ENCODE measurements around the gene HDGFL2.

HDGFL2 gene

DNA sequence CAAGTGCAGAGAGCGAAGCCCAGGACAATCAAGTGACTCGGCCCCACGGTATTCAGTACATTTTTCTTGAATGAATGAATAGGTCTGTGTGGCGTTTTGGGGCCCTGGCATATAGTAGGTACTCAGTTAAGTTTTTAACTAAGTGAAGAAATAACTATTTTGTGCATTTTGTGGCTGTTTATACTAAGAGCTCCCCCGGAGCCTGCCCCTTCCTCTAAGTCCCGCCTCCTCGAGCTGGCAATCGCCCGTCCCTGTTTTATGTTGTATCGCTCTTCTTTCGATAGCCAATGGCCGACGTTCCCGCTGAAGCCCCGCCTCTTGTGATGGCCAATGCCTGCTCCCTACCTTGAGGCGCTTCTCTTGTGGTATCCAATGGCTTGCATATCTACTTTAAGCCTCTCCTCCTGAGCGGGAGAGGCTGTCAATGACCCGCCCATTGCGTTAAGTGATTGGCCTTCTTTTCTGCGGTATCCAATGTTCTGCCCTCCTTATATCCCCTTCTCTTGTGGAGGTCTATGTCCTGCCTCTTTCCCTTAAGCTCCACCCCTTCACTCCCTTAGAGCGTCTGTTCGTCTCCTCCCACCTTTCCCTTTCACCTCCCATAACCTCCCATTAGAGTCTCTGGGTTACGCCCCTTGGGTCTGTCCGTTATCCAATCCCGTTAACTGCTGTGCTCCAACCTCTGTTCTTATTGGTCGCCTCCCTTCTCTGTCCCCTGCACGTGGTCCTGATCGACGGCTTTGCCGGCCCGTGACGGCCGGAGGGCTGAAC, 509 bp upstream of the HDGFL2 start:
- H3K9ac ChIP-seq (ENCODE audit: low read depth in 1 of 2, low read length in 2 of 2), result peak overlapping the region; percentile 46 to 80
- peaks cover 10 to 15% of the 10 kb centered on the region in 2 donors for H3K4me1 ChIP-seq (ENCODE audit: control insufficient read depth in 1 of 2, insufficient read depth in 2 of 2, low read length in 2 of 2)

DNA sequence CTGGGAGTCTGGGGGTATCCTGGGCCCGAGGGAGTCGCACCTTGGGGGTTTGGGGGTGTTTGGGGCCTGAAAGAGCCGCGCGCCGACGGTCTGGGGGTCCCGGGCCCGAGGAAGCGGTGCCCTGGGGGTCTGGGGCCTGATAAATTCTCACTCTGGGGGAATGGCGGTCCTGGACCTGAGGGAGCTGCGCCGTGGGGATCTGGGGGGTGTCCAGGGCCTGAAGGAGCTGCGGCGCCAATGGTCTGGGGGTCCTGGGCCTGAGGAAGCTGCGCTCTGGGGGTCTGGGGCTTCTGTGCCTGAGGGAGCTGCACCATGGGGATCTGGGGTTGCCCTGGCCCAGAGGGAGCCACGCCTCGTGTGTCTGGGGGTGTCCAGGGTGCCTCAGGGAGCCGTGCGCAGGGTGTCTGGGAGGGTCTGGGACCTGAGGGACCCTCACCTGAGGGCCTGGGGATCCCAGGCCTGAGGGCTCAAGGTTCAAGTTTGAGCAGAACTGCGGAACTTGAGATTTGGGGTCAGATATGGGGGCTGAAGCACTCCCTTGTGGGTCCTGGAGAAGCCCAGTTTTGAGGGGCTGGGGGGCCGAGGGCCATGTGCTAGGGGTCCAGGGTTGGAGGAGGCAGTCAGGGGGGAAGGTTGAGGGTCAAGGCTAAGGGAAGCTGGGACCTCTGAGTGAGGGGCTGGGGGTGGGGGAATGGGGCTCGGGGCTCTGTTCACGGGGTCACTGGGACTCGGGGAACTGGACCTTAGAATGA, 1.1 kb downstream of the HDGFL2 start:
- Histone ChIP-seq H3K9ac (ENCODE audit: low read depth in 1 of 2, low read length in 2 of 2) (peak overlapping the region; percentile 63 to 71), H3K27ac (ENCODE audit: low read depth, low read length) (no peak overlapping the region), H3K4me3 (ENCODE audit: low read depth in 1 of 2, low read length in 2 of 2) (peak overlapping the region; percentile 64 to 74), H3K4me1 (ENCODE audit: control insufficient read depth in 1 of 2, insufficient read depth in 2 of 2, low read length in 2 of 2) (peaks cover 10 to 15% of the 10 kb centered on the region in 2 donors), H3K27me3 (ENCODE audit: control insufficient read depth in 1 of 2, insufficient read depth in 2 of 2, low read length in 2 of 2) (no peaks in the 10 kb centered on the region), H3K36me3 (ENCODE audit: control insufficient read depth in 1 of 2, insufficient read depth in 2 of 2, low read length in 2 of 2) (peaks cover 9 to 22% of the 10 kb centered on the region in 2 donors), H3K9me3 (ENCODE audit: control insufficient read depth in 1 of 2, low read length in 2 of 2) (no peaks in the 10 kb centered on the region)

More for the DNA sequence above, 509 bp upstream of the HDGFL2 start:
- H3K9me3 ChIP-seq (ENCODE audit: control insufficient read depth in 1 of 2, low read length in 2 of 2), result no peaks in the 10 kb centered on the region
- peak overlapping the region; percentile 83 to 87 for H3K4me3 ChIP-seq (ENCODE audit: low read depth in 1 of 2, low read length in 2 of 2)
- H3K27ac ChIP-seq (ENCODE audit: low read depth, low read length), result peak overlapping the region; percentile 79
- H3K36me3 ChIP-seq (ENCODE audit: control insufficient read depth in 1 of 2, insufficient read depth in 2 of 2, low read length in 2 of 2), result peaks cover 0 to 10% of the 10 kb centered on the region in 2 donors
- no peaks in the 10 kb centered on the region for H3K27me3 ChIP-seq (ENCODE audit: control insufficient read depth in 1 of 2, insufficient read depth in 2 of 2, low read length in 2 of 2)

- no peaks in the 10 kb centered on the region for H3K9me3 ChIP-seq (ENCODE audit: control insufficient read depth in 1 of 2, low read length in 2 of 2)
- H3K4me3 ChIP-seq (ENCODE audit: low read depth in 1 of 2, low read length in 2 of 2), result no peak overlapping the region
- H3K36me3 ChIP-seq (ENCODE audit: control insufficient read depth in 1 of 2, insufficient read depth in 2 of 2, low read length in 2 of 2), result peaks cover 9 to 22% of the 10 kb centered on the region in 2 donors
- no peak overlapping the region for H3K27ac ChIP-seq (ENCODE audit: low read depth, low read length)
- H3K9ac ChIP-seq (ENCODE audit: low read depth in 1 of 2, low read length in 2 of 2), result no peak overlapping the region
- H3K4me1 ChIP-seq (ENCODE audit: control insufficient read depth in 1 of 2, insufficient read depth in 2 of 2, low read length in 2 of 2), result peaks cover 10 to 15% of the 10 kb centered on the region in 2 donors
- H3K27me3 ChIP-seq (ENCODE audit: control insufficient read depth in 1 of 2, insufficient read depth in 2 of 2, low read length in 2 of 2), result no peaks in the 10 kb centered on the region
These were observed 1.8 kb downstream of the HDGFL2 start for GRCh38 chr19:4473763-4474513.

- Histone ChIP-seq H3K4me1 (ENCODE audit: control insufficient read depth in 1 of 2, insufficient read depth in 2 of 2, low read length in 2 of 2) (peaks cover 10 to 15% of the 10 kb centered on the region in 2 donors), H3K9me3 (ENCODE audit: control insufficient read depth in 1 of 2, low read length in 2 of 2) (no peaks in the 10 kb centered on the region), H3K27ac (ENCODE audit: low read depth, low read length) (no peak overlapping the region), H3K27me3 (ENCODE audit: control insufficient read depth in 1 of 2, insufficient read depth in 2 of 2, low read length in 2 of 2) (no peaks in the 10 kb centered on the region), H3K36me3 (ENCODE audit: control insufficient read depth in 1 of 2, insufficient read depth in 2 of 2, low read length in 2 of 2) (peaks cover 9 to 22% of the 10 kb centered on the region in 2 donors), H3K4me3 (ENCODE audit: low read depth in 1 of 2, low read length in 2 of 2) (no peak overlapping the region), H3K9ac (ENCODE audit: low read depth in 1 of 2, low read length in 2 of 2) (no peak overlapping the region)
These were observed 2.5 kb downstream of the HDGFL2 start for GRCh38 chr19:4474514-4475022.

DNA sequence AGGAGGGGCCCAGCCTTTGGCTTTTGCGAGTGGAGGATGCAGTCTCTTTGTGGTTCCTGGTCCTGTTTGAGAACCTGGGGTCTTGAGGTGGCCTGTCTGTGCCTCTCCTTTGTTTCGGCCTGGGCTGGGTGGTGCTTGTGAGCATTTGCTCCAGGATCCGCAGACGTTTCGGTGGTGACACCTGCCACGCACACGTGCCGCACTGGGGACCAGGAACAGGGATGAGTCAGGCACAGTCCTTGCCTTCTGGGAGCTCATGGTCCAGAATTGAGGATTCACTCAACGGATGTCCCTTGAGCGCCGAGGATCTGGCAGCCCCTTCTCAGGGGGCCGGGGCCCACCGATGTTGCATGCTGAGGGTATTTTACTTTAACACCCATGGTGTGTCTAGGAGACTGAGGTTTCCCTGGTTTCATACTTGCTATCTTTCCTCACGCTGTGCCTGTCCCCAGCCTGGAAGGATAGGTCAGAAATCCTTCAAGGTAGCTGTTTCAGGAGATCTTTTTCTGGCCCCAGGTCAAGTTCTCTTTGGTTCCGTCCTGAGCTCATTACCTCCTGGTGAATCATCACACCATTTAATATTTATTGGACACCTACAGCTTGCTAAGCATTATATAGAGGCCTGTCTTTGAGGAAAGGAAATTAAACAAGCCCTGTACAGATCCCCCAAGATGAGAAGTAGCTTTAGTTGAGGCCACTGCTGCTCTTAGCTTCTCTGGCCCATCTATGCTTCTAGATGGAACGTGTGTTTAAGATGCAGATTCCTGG, 5.1 kb downstream of the HDGFL2 start:
- H3K27me3 ChIP-seq (ENCODE audit: control insufficient read depth in 1 of 2, insufficient read depth in 2 of 2, low read length in 2 of 2), result no peaks in the 10 kb centered on the region
- no peak overlapping the region for H3K4me3 ChIP-seq (ENCODE audit: low read depth in 1 of 2, low read length in 2 of 2)
- no peak overlapping the region for H3K27ac ChIP-seq (ENCODE audit: low read depth, low read length)
- no peak overlapping the region for H3K9ac ChIP-seq (ENCODE audit: low read depth in 1 of 2, low read length in 2 of 2)
- peaks cover 10 to 15% of the 10 kb centered on the region in 2 donors for H3K4me1 ChIP-seq (ENCODE audit: control insufficient read depth in 1 of 2, insufficient read depth in 2 of 2, low read length in 2 of 2)
- H3K9me3 ChIP-seq (ENCODE audit: control insufficient read depth in 1 of 2, low read length in 2 of 2), result no peaks in the 10 kb centered on the region
- peaks cover 9 to 22% of the 10 kb centered on the region in 2 donors for H3K36me3 ChIP-seq (ENCODE audit: control insufficient read depth in 1 of 2, insufficient read depth in 2 of 2, low read length in 2 of 2)

- Histone ChIP-seq H3K4me3 (ENCODE audit: low read depth in 1 of 2, low read length in 2 of 2) (no peak overlapping the region), H3K27me3 (ENCODE audit: control insufficient read depth in 1 of 2, insufficient read depth in 2 of 2, low read length in 2 of 2) (no peaks in the 10 kb centered on the region), H3K27ac (ENCODE audit: low read depth, low read length) (no peak overlapping the region), H3K36me3 (ENCODE audit: control insufficient read depth in 1 of 2, insufficient read depth in 2 of 2, low read length in 2 of 2) (peaks cover 9 to 15% of the 10 kb centered on the region in 2 donors), H3K9ac (ENCODE audit: low read depth in 1 of 2, low read length in 2 of 2) (no peak overlapping the region), H3K9me3 (ENCODE audit: control insufficient read depth in 1 of 2, low read length in 2 of 2) (no peaks in the 10 kb centered on the region), H3K4me1 (ENCODE audit: control insufficient read depth in 1 of 2, insufficient read depth in 2 of 2, low read length in 2 of 2) (no peaks in the 10 kb centered on the region)
These were observed 10.7 kb downstream of the HDGFL2 start for GRCh38 chr19:4482721-4483364.

DNA sequence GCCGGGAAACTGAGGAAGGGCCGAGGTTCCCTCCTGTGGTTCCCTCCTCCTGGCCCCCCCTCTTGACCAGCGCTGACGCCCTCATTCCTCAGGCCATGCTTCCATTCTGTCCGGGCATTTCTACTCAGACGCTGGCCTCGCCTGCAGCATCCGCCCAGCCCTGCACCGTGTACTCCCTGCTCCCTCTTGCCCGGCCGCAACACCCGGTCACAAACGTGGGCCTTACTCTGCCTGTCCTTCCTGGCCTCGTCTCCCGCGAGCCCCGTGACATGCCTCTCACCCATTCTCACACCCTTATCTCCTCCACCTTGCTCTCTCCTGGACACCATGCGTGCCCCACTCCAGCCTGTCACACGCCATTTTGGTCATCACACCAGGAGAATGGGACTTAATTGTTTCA, 11.3 kb downstream of the HDGFL2 start:
- Histone ChIP-seq H3K4me1 (ENCODE audit: control insufficient read depth in 1 of 2, insufficient read depth in 2 of 2, low read length in 2 of 2) (no peaks in the 10 kb centered on the region), H3K27ac (ENCODE audit: low read depth, low read length) (no peak overlapping the region), H3K4me3 (ENCODE audit: low read depth in 1 of 2, low read length in 2 of 2) (no peak overlapping the region), H3K9ac (ENCODE audit: low read depth in 1 of 2, low read length in 2 of 2) (no peak overlapping the region), H3K36me3 (ENCODE audit: control insufficient read depth in 1 of 2, insufficient read depth in 2 of 2, low read length in 2 of 2) (peaks cover 10 to 17% of the 10 kb centered on the region in 2 donors), H3K27me3 (ENCODE audit: control insufficient read depth in 1 of 2, insufficient read depth in 2 of 2, low read length in 2 of 2) (no peaks in the 10 kb centered on the region), H3K9me3 (ENCODE audit: control insufficient read depth in 1 of 2, low read length in 2 of 2) (no peaks in the 10 kb centered on the region)

DNA sequence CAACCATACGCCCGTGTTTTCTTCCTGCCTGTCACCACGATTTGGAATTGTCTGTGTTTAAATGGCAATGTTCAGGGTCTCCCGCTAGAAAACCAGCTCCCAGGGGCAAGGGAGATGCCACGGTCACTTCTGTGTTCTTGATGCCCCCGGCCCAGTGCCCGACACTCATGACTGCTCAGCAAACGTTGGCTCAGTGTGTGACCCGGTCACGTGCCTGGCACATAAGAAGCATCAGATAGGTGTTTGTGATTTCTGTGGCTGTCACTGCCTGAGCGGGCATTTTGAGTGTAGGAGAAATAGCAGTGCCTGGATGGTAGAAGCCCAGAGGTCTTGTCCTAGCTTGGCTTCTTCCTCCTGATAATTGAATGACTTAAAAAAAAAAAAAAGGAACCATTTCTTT, 15.5 kb downstream of the HDGFL2 start:
- H3K36me3 ChIP-seq (ENCODE audit: control insufficient read depth in 1 of 2, insufficient read depth in 2 of 2, low read length in 2 of 2), result peaks cover 11 to 47% of the 10 kb centered on the region in 2 donors
- H3K27ac ChIP-seq (ENCODE audit: low read depth, low read length), result no peak overlapping the region
- no peak overlapping the region for H3K4me3 ChIP-seq (ENCODE audit: low read depth in 1 of 2, low read length in 2 of 2)
- H3K9me3 ChIP-seq (ENCODE audit: control insufficient read depth in 1 of 2, low read length in 2 of 2), result no peaks in the 10 kb centered on the region
- H3K4me1 ChIP-seq (ENCODE audit: control insufficient read depth in 1 of 2, insufficient read depth in 2 of 2, low read length in 2 of 2), result no peaks in the 10 kb centered on the region
- H3K27me3 ChIP-seq (ENCODE audit: control insufficient read depth in 1 of 2, insufficient read depth in 2 of 2, low read length in 2 of 2), result no peaks in the 10 kb centered on the region
- no peak overlapping the region for H3K9ac ChIP-seq (ENCODE audit: low read depth in 1 of 2, low read length in 2 of 2)

DNA sequence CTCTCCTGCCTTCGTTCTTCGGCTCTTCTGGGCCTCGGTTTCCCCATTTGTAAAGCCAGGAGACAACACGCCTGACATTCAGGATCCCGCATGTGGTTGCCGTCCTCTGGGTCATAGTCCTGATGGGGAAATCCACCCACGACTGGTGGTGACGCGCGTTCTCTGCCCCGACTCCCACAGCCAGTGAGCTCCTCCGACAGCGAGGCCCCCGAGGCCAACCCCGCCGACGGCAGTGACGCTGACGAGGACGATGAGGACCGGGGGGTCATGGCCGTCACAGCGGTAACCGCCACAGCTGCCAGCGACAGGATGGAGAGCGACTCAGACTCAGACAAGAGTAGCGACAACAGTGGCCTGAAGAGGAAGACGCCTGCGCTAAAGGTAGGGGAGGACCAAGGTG, 16.4 kb downstream of the HDGFL2 start:
- no peak overlapping the region for H3K9ac ChIP-seq (ENCODE audit: low read depth in 1 of 2, low read length in 2 of 2)
- H3K4me3 ChIP-seq (ENCODE audit: low read depth in 1 of 2, low read length in 2 of 2), result no peak overlapping the region
- H3K36me3 ChIP-seq (ENCODE audit: control insufficient read depth in 1 of 2, insufficient read depth in 2 of 2, low read length in 2 of 2), result peaks cover 5 to 49% of the 10 kb centered on the region in 2 donors
- no peaks in the 10 kb centered on the region for H3K27me3 ChIP-seq (ENCODE audit: control insufficient read depth in 1 of 2, insufficient read depth in 2 of 2, low read length in 2 of 2)
- H3K4me1 ChIP-seq (ENCODE audit: control insufficient read depth in 1 of 2, insufficient read depth in 2 of 2, low read length in 2 of 2), result no peaks in the 10 kb centered on the region
- no peaks in the 10 kb centered on the region for H3K9me3 ChIP-seq (ENCODE audit: control insufficient read depth in 1 of 2, low read length in 2 of 2)
- no peak overlapping the region for H3K27ac ChIP-seq (ENCODE audit: low read depth, low read length)

All from duodenal mucosa (tissue), 2 donors.